CD4-positive, alpha-beta T cell treated with Interleukin-6 for 4 hours (primary cell): ENCODE data around the gene PHTF1.

Source experiments
- DNase-seq: peaks from one replicate; pipeline ENCODE4 v3.0.0-alpha.2; 2020; ENCODE audit warnings: mixed read lengths

The PHTF1 gene

GRCh38 chr1:113759333-113760101 is at the start of gene PHTF1:
Gene PHTF1, minus strand, starts transcription at chr1:113759486. Its CDS starts 783 bp downstream, at chr1:113758703.
- DNase-seq: peak; percentile 69

GRCh38 chr1:113808450-113809195 is 49.3 kb upstream of the PHTF1 start:
- DNase-seq: no peak

- no peak for DNase-seq
Observed at GRCh38 chr1:113805639-113806038, 46.4 kb upstream of the PHTF1 start.

DNA sequence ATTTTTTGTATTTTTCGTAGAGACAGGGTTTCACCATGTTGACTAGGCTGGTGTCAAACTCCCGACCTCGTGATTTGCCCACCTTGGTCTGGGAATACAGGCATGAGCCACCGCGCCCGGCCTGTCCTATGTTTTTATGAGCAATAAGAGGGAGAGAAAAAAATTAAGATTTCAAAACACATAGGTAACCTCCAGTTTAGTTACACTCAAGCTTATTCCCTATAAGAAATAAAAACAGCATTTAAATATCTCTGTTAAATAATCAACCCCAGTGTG is 45.9 kb upstream of the PHTF1 start:
- no peak for DNase-seq

GRCh38 chr1:113804421-113805255 is 45.4 kb upstream of the PHTF1 start:
- DNase-seq: no peak

GRCh38 chr1:113802367-113803007 is 43.2 kb upstream of the PHTF1 start:
- no peak for DNase-seq

- DNase-seq: no peak
Observed at GRCh38 chr1:113800487-113800886, 41.2 kb upstream of the PHTF1 start.

GRCh38 chr1:113797472-113797871 is 38.2 kb upstream of the PHTF1 start:
- no peak for DNase-seq

GRCh38 chr1:113793878-113794834 is 34.9 kb upstream of the PHTF1 start:
- no peak for DNase-seq

DNA sequence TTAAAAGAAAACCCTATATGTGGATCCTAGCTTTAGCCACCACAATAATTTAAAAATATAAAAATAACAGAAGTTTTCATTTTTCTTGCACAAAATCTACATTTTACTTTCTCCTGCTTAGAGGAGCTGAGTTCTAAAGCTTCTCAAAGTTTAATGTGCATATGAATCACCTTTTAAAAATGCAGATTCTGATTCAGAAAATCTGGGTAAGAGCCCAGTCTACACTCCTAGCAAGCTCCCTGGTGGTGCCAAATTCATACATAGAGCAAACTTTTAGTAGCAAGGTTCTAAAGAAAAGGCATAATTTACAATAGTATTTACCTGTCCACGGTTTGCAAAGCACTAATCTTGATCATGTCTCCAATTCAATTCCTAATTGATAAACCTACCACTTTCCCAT is 33.7 kb upstream of the PHTF1 start:
- no peak for DNase-seq

DNA sequence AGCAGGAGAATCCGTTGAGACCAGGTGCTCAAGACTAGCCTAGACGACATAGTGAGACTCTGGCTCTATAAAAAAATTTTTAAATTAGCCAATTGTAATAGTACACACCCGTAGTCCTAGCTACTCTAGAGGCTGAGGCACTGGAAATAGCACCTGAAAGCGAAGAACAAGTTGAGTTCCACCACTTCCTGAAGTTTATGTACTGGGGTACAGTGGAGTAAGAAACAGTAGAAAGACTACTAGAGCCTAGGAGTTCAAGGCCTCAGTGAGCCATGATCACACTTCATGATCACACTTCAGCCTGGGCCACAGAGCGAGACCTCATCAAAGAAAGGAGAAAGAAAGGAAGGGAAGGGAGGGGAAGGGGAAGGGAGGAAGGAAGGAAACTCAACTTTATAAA is 33.2 kb upstream of the PHTF1 start:
- DNase-seq: peak; percentile 23

- no peak for DNase-seq
Observed at GRCh38 chr1:113788802-113789201, 29.5 kb upstream of the PHTF1 start.

DNA sequence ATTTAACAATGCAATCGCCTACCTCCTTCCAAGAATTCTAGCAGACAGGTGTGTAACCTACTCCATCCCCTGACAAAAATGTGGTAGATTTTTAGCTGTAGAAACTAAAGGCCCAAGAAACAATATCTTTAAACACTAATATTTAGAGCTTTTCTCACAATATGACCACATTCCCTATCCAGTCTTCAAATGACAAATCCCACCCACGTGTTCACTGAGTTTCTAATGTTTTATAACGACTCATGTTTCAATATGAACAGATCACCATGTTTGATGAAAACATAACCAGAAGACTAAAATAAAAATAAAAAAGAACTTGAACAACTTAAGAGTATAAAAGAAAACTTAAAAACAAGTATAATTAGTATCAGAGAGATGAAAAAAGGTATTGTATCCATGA is 28.4 kb upstream of the PHTF1 start:
- no peak for DNase-seq

DNA sequence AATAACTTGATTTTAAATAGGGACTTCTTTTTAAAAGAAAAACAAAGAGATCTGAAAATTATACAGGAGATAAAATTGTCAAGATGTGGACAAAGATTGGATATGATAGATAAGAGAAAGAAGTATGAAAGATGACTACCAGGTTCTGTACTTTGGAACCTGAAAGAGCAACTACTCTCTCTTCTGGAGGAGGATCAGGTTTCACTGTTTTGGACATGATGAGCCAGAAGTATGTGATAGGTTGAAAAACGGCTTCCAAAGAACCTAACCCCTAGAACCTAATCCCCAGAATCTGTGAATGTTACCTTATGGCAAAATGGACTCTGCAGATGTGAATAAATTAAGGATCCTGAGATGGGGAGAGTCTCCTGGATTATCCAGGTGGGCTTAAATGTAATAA is 26.8 kb upstream of the PHTF1 start:
- no peak for DNase-seq

DNA sequence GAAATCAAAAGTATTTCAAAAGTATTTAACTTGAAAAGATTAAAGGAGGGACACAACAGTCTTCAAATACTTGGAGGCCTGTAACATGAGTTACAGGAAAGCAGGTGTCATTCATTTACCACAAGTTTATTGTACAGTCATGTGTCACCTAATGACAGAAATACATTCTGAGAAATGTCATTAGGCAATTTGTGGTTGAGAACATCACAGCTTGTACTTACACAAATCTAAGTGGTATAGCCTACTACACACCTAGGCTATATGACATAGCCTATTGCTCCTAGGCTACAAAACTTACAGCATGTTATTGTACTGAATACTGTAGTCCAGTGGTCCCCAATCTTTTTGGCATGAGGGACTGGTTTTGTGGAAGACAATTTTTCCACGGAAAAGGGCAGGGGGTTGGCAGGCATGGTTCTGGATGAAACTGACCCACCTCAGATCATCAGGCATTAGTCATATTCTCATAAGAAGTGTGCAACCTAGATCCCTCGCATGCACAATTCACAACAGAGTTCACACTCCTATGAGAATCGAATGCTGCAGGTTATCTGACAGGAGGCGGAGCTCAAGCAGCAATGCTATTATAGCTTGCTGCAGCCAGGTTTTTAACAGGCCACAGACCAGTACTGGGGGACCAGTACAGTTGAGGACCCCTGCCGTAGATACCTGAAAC is 25.0 kb upstream of the PHTF1 start:
- DNase-seq: peak; percentile 39

GRCh38 chr1:113783254-113784103 is 24.2 kb upstream of the PHTF1 start:
- DNase-seq: peak; percentile 63

DNA sequence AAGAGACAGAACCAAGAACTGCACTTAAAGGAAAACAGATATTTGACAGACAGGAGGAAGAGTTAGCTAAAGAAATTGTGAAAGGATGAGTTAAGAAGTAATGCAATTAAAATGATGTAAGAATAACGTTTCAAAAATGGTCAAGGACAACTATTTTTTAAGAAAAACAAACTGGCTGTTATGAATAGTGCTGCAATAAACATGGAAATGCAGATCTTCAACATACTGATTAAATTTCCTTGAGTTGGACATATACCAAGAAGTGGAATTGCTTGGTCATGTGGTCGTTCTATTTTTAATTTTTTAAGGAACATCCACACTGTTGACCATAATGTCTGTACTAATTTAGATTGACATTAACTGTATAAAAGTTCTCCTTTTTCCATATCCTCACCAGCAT is 23.1 kb upstream of the PHTF1 start:
- DNase-seq: no peak

DNA sequence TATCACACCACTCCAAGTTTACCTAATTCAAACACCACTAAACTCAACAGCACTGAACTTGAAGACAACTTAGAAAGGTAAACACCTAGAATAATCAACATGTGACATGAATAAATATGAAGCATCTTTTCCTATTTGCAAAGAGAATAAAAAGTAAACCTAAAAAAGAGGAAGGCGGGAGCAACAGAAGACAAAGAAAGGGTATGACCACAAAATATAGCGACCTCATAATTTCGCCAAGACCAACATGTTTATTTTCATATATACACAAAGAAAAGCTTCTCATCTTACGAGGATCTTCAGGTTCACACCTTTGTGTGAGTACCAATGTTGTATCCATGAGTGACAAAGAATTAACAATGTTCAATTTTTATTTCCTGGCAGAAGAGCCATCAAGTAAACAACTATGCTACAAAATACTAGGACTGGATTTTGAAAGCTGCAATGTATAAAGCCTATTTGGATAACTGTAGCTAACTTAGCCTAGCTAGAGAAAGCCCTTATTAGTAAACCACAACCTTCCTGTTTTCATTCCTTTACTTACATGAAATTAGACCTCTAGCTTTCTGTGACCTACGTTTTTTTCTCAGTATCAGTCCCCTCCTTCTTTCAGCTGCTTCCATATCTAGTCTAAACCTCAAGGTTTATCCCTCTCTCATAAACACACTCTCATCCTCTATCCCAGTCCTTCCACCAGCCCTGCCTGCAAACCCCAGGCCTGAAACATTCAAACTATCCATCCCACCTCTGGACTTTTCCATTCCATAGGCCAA is 21.3 kb upstream of the PHTF1 start:
- no peak for DNase-seq

DNA sequence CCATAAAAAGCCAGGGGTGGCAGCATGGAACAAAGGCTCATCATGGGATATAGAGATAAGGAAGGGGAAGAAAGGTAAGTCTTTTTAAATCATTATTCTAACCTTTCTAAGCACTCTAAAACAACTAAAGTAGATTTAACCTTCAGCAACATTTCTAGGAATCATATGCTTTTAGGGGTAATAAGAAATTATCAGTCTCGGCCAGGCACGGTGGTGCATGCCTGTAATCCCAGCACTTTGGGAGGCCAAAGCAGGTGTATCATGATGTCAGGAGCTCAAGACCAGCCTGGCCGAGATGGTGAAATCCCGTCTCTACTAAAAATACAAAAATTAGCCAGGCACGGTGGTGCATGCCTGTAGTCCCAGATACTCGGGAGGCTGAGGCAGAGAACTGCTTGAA is 20.3 kb upstream of the PHTF1 start:
- DNase-seq: no peak

DNA sequence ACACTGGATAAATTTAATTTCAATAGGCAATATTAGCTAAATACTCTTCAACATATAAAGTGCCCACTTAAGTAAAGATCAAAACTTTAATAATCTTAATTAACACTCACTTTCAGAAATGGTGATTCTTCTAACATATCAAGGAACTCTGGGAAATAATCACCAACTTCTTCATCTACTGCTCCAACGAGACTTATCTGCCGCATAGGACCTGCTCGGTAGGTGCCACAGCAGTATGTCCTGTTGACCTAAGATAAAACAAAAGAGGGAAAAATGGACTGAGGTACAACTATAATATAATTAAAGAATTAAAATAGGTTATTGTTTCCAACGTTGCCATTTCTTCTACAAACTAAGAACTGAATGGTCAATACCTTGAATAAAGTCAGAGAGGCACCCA is 18.3 kb upstream of the PHTF1 start:
- no peak for DNase-seq
